Measurements from ENCODE around the gene OR6C2. TPM values are rescaled to one million over a fixed set of nuclear protein-coding genes. Genes with fewer than 3 reads are reported as not detected.
"Not testable (repeated sequence)": the region's sequence is repeated elsewhere in the genome, so short reads cannot be mapped to it uniquely, and the experiment has no call there.

Gene OR6C2
- total RNA-seq, 2 donors from 2014 or later: not detected

DNA sequence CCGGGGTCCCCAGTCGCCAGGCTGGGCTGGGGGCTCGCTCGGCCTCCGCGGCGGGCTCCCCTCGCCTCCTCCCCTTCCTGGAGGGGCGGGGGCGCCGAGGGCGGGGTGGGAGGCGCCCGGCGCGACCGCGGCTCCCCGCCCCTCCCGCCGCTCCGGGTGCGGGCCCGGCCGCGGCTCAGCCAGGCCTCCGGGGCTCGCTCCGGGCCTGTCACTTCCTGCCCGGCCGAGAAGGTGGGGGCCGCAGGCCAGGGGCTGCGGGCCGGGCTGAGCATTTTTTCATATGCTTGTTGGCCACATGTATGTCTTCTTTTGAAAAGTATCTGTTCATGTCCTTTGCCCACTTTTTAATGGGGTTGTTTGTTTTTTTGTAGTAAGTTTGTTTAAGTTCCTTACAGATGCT lies 29.0 kb upstream of the OR6C2 start:
- 21 to 44% methylated on average over 6 to 7 of the region's 34 CpGs for WGBS, 2 donors
- H3K4me1 ChIP-seq; H3K27ac ChIP-seq; H3K4me3 ChIP-seq; DNase-seq; H3K9me3 ChIP-seq; H3K27me3 ChIP-seq; H3K36me3 ChIP-seq (replicated peaks in 1 of 2; ENCODE audit: insufficient read depth in 1 of 2, low read depth in 2 of 2); intact Hi-C loops (cut with DNase I): not testable (repeated sequence)
- peak; percentile 72 for ATAC-seq

DNA sequence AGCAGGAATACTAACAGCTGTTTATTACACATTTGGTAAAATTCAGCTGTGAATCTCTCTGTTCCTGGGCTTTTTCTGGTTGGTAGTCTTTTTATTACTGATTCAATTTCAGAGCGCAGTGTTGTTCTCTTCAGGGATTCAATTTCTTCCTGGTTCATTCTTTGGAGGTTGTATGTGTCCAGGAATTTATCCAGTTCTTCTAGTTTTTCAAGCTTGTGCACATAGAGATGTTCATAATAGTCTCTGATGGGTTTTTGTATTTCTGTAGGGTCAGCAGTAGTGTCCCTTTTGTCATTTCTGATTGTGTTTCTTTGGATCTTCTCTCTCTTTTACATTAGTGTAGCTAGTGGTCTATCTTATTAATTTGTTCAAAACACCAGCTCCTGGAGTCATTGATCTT lies 26.9 kb upstream of the OR6C2 start:
- Histone ChIP-seq H3K4me1 (no peaks in the 10 kb centered on the region), H3K9me3 (no peaks in the 10 kb centered on the region), H3K4me3 (no peak overlapping the region), H3K36me3 (replicated peaks in 1 of 2; ENCODE audit: insufficient read depth in 1 of 2, low read depth in 2 of 2) (no peaks in the 10 kb centered on the region), H3K27me3 (no peaks in the 10 kb centered on the region), H3K27ac (no peak overlapping the region)
- DNase-seq (no peak), ATAC-seq (no peak)
- WGBS, 2 donors: 93 to 97% methylated on average over 1 of the region's 1 CpG
- no peak for TF ChIP-seq POLR2A (IDR thresholded peaks at IDR 0.05)
- TF ChIP-seq, protein P1, sequence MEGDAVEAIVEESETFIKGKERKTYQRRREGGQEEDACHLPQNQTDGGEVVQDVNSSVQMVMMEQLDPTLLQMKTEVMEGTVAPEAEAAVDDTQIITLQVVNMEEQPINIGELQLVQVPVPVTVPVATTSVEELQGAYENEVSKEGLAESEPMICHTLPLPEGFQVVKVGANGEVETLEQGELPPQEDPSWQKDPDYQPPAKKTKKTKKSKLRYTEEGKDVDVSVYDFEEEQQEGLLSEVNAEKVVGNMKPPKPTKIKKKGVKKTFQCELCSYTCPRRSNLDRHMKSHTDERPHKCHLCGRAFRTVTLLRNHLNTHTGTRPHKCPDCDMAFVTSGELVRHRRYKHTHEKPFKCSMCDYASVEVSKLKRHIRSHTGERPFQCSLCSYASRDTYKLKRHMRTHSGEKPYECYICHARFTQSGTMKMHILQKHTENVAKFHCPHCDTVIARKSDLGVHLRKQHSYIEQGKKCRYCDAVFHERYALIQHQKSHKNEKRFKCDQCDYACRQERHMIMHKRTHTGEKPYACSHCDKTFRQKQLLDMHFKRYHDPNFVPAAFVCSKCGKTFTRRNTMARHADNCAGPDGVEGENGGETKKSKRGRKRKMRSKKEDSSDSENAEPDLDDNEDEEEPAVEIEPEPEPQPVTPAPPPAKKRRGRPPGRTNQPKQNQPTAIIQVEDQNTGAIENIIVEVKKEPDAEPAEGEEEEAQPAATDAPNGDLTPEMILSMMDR (IDR thresholded peaks at IDR 0.05): no peak
- intact Hi-C loops (cut with DNase I): no loop called here

DNA sequence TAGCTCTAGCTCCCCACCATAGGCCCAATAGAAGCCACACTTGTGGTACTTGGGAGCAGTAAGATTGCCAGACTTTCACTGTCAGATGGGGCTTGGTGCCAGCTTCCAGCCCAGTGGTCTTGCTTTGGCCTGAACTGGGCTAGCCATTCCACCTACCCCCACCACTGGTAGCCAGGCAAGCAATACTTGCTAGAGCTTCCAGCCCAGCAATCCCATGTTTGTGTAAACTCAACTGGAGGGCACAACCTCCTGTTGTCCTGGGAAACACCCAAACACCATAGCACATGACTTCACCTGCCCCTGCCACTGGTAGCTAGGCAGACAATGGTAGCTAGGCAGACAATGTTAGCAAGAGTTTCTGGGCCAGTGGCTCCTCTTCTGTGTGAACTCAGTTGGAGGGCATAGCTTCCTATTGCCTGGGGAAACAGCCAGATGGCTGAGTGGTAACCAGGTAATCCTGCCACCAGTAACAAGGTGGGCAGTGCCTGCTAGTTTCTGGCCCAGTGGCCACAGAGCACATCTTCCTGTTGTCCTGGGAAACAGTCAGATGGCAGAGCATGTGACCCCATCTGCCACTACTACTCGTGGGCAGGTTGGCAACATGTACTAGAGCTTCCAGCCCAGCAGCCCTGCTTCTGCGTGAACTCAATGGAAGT lies 23.4 kb upstream of the OR6C2 start:
- 54% methylated on average over 2 of the region's 2 CpGs for WGBS, 2 donors
- intact Hi-C loops (cut with DNase I): no loop called here
- DNase-seq (peak in 2 of 4 donors; percentile 11 to 19), ATAC-seq (peak; percentile 9)
- Histone ChIP-seq H3K4me1 (no peaks in the 10 kb centered on the region), H3K4me3 (no peak overlapping the region), H3K27ac (no peak overlapping the region), H3K27me3 (no peaks in the 10 kb centered on the region), H3K9me3 (no peaks in the 10 kb centered on the region), H3K36me3 (replicated peaks in 1 of 2; ENCODE audit: insufficient read depth in 1 of 2, low read depth in 2 of 2) (no peaks in the 10 kb centered on the region)
- TF ChIP-seq POLR2A (IDR thresholded peaks at IDR 0.05): no peak
- TF ChIP-seq, protein P1 (IDR thresholded peaks at IDR 0.05): no peak

DNA sequence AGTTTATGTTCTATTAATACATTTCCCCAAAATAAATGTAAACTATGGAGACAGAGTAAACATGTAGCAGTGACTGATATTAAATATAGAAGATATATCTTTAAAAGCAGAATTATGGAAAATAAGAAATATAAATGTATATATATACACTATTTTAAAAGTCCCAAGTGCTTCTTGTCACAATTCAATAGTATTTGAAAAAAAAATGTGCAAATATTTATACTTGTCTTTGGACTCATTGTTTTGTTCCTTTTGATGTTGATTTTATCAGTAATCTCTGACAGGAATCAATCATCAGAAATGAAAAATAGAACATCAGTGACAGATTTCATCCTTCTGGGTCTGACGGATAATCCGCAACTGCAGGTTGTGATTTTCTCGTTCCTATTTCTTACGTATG lies 17.9 kb upstream of the OR6C2 start, which contains the start of gene OR6C76:
Gene OR6C76, plus strand, starts transcription at position 301 of the 400 bp plus-strand sequence. Its CDS starts 0 bp downstream, at position 301.
- H3K36me3 ChIP-seq (replicated peaks in 1 of 2; ENCODE audit: insufficient read depth in 1 of 2, low read depth in 2 of 2): no peaks in the 10 kb centered on the region
- no peak for ATAC-seq
- no peak for DNase-seq
- no peak within 1 kb of the TSS for H3K4me3 ChIP-seq
- no peaks in the 10 kb centered on the region for H3K9me3 ChIP-seq
- H3K4me1 ChIP-seq: no peaks in the 10 kb centered on the region
- no peaks in the 10 kb centered on the region for H3K27me3 ChIP-seq
- H3K27ac ChIP-seq: no peak within 1 kb of the TSS
- 53 to 61% methylated on average over 4 of the region's 4 CpGs for WGBS, 2 donors
- intact Hi-C loops (cut with DNase I): no loop called here
- no peak for TF ChIP-seq POLR2A (IDR thresholded peaks at IDR 0.05)
- TF ChIP-seq, protein P1 (IDR thresholded peaks at IDR 0.05): no peak

DNA sequence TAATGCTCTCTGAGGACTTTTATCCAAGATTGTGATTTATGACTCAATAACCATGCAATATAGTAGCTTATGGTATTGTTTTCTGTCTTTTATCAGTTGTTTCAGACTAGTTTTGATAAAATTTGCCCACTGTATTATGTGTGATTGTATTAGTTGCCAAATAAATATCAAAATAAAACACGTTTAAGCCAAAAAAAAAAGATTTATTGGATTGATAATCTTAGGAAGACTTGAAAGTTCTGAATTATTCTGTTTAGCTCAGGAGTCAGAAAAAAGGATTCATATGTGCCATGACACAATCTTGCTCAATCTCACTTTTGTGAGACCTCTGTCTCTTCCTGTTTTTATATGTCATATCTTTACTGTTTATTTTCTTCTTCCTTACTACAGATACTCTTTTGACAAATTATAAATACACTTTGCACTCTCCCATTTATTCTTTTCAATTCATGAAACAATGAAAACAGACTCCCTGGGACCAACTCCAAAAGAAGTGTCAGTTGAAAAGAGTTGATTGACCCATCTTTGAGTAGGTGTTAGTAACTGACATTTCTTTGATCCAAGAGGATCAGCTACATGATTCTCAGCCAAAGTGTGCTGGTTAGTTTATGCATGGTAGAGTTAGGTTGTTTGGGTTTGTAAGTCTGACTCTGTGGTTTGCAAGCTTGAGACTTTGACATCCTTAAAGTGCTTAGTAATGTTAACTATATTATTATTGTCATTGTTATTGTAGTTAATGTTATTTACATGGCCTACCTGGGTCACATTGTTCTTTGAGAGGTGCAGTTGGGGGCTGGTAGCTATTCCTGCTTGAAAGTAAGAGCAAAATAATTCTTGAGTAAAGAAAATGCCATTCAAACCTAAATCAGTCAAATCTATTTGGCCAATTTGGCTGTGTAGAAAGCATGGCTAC lies 15.3 kb upstream of the OR6C2 start:
- no peaks in the 10 kb centered on the region for H3K4me1 ChIP-seq
- intact Hi-C loops (cut with DNase I): no loop called here
- no peak overlapping the region for H3K27ac ChIP-seq
- no peak for TF ChIP-seq POLR2A (IDR thresholded peaks at IDR 0.05)
- TF ChIP-seq, protein P1 (IDR thresholded peaks at IDR 0.05): no peak
- 20 to 34% methylated on average over 1 of the region's 1 CpG for whole genome bisulfite sequencing, 2 donors
- no peaks in the 10 kb centered on the region for H3K9me3 ChIP-seq
- no peaks in the 10 kb centered on the region for H3K36me3 ChIP-seq (replicated peaks in 1 of 2; ENCODE audit: insufficient read depth in 1 of 2, low read depth in 2 of 2)
- DNase-seq: no peak
- H3K4me3 ChIP-seq: no peak overlapping the region
- no peaks in the 10 kb centered on the region for H3K27me3 ChIP-seq
- ATAC-seq: no peak

DNA sequence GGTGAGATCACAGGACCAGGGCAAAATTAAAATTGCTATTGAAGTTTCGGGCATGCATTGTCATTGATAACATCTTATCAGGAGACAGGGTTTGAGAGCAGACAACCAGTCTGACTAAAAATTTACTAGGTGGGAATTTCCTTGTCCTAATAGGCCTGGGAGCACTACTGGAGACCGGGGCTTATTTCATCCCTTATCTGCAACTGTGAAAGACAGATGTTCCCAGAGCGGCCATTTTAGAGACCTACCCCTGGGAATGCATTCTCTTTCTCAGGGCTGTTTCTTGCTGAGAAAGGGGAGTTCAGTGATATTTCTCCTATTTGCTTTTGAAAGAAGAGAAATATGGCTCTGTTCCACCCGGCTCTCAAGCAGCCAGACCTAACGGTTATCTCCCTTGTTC lies 2.6 kb upstream of the OR6C2 start:
- H3K36me3 ChIP-seq (replicated peaks in 1 of 2; ENCODE audit: insufficient read depth in 1 of 2, low read depth in 2 of 2); H3K27me3 ChIP-seq; H3K4me3 ChIP-seq; H3K9me3 ChIP-seq; intact Hi-C loops (cut with DNase I); DNase-seq; H3K27ac ChIP-seq; H3K4me1 ChIP-seq; ATAC-seq: not testable (repeated sequence)
- 77 to 81% methylated on average over 5 of the region's 5 CpGs for WGBS, 2 donors

Data from body of pancreas (tissue), 4 donors.